Measurements from ENCODE around the gene ATAD3C.
"Not testable (repeated sequence)": the region's sequence is repeated elsewhere in the genome, so short reads cannot be mapped to it uniquely, and the experiment has no call there.

Gene ATAD3C

DNA sequence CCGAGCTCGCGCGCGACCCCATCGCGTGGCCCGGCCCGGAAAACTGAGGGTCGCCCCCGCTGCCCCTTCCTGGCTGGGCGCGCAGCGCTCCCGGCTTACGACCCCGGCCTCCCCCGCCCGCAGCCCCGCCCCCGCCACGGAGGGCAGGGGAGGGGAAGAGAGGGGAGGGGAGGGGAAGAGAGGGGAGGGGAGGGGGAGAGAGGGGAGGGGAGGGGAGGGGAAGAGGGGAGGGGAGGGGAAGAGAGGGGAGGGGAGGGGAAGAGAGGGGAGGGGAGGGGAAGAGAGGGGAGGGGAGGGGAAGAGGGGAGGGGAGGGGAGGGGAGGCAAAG lies 21.7 kb upstream of the ATAD3C start:
- peak overlapping the region; percentile 43; the same call in 1 of the 2 replicates for H3K4me3 ChIP-seq (ENCODE audit: low read length)
- H3K36me3 ChIP-seq (ENCODE audit: insufficient read depth, low read depth, low read length): no peaks in the 10 kb centered on the region
- no peak overlapping the region for H3K9ac ChIP-seq (ENCODE audit: low read depth, low read length)
- no peaks in the 10 kb centered on the region for H3K27me3 ChIP-seq (ENCODE audit: insufficient read depth, low read length)
- no peak overlapping the region for H3K27ac ChIP-seq (ENCODE audit: low read length)
- H3K9me3 ChIP-seq (ENCODE audit: insufficient read depth, low read depth, low read length): no peaks in the 10 kb centered on the region
- peaks cover 18% of the 10 kb centered on the region; the same call in 1 of the 2 replicates for H3K4me1 ChIP-seq (ENCODE audit: insufficient read depth, low read length)

- H3K27me3 ChIP-seq (ENCODE audit: insufficient read depth, low read length): no peaks in the 10 kb centered on the region
- no peak overlapping the region for H3K9ac ChIP-seq (ENCODE audit: low read depth, low read length)
- no peak overlapping the region for H3K4me3 ChIP-seq (ENCODE audit: low read length)
- H3K9me3 ChIP-seq (ENCODE audit: insufficient read depth, low read depth, low read length): no peaks in the 10 kb centered on the region
- peaks cover 15% of the 10 kb centered on the region; the same call in 1 of the 2 replicates for H3K4me1 ChIP-seq (ENCODE audit: insufficient read depth, low read length)
- no peaks in the 10 kb centered on the region for H3K36me3 ChIP-seq (ENCODE audit: insufficient read depth, low read depth, low read length)
- no peak overlapping the region for H3K27ac ChIP-seq (ENCODE audit: low read length)
These were observed 21.3 kb upstream of the ATAD3C start for GRCh38 chr1:1428174-1428573.

- not testable (repeated sequence) for H3K9me3 ChIP-seq (ENCODE audit: insufficient read depth, low read depth, low read length); H3K4me3 ChIP-seq (ENCODE audit: low read length); H3K9ac ChIP-seq (ENCODE audit: low read depth, low read length); H3K27ac ChIP-seq (ENCODE audit: low read length); H3K36me3 ChIP-seq (ENCODE audit: insufficient read depth, low read depth, low read length); H3K27me3 ChIP-seq (ENCODE audit: insufficient read depth, low read length)
- H3K4me1 ChIP-seq (ENCODE audit: insufficient read depth, low read length): peaks cover 18% of the 10 kb centered on the region; the same call in 1 of the 2 replicates
These were observed 20.5 kb upstream of the ATAD3C start for GRCh38 chr1:1428967-1429366.

DNA sequence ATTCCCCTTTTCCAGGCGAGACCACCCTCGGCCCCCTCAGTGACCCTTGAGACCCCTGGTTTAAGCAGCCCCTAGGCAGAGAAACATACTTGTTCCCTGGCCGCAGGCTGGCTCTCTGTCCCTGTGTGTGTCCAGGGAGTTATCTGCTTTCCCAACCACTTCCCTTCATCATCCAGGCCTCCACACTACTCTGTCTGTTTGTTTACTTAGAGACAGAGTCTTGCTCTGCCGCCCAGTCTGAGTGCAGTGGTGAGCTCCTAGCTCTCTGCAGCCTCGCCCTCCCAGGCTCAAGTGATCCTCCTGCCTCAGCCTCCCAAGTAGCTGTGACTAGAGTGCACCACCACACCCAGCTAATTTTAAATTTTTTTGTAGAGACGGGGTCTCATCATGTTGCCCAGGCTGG lies 19.8 kb upstream of the ATAD3C start:
- Histone ChIP-seq H3K4me1 (ENCODE audit: insufficient read depth, low read length) (peaks cover 23% of the 10 kb centered on the region; the same call in 1 of the 2 replicates), H3K27ac (ENCODE audit: low read length) (no peak overlapping the region), H3K27me3 (ENCODE audit: insufficient read depth, low read length) (peaks cover under 1% of the 10 kb centered on the region; the same call in 1 of the 2 replicates), H3K4me3 (ENCODE audit: low read length) (no peak overlapping the region), H3K9me3 (ENCODE audit: insufficient read depth, low read depth, low read length) (no peaks in the 10 kb centered on the region), H3K36me3 (ENCODE audit: insufficient read depth, low read depth, low read length) (no peaks in the 10 kb centered on the region), H3K9ac (ENCODE audit: low read depth, low read length) (no peak overlapping the region; the same call in 1 of the 2 replicates)

GRCh38 chr1:1430114-1430982 lies 19.1 kb upstream of the ATAD3C start:
- Histone ChIP-seq H3K9ac (ENCODE audit: low read depth, low read length) (peak overlapping the region; percentile 38; the same call in 1 of the 2 replicates), H3K9me3 (ENCODE audit: insufficient read depth, low read depth, low read length) (no peaks in the 10 kb centered on the region), H3K27me3 (ENCODE audit: insufficient read depth, low read length) (peaks cover 7% of the 10 kb centered on the region; the same call in 1 of the 2 replicates), H3K4me1 (ENCODE audit: insufficient read depth, low read length) (peaks cover 30% of the 10 kb centered on the region; the same call in 1 of the 2 replicates), H3K4me3 (ENCODE audit: low read length) (no peak overlapping the region), H3K27ac (ENCODE audit: low read length) (no peak overlapping the region), H3K36me3 (ENCODE audit: insufficient read depth, low read depth, low read length) (no peaks in the 10 kb centered on the region)

- Histone ChIP-seq H3K4me3 (ENCODE audit: low read length) (no peak overlapping the region), H3K4me1 (ENCODE audit: insufficient read depth, low read length) (peaks cover 27% of the 10 kb centered on the region), H3K9ac (ENCODE audit: low read depth, low read length) (peak overlapping the region; percentile 48; the same call in 1 of the 2 replicates), H3K27me3 (ENCODE audit: insufficient read depth, low read length) (peaks cover 11% of the 10 kb centered on the region), H3K36me3 (ENCODE audit: insufficient read depth, low read depth, low read length) (no peaks in the 10 kb centered on the region), H3K9me3 (ENCODE audit: insufficient read depth, low read depth, low read length) (no peaks in the 10 kb centered on the region), H3K27ac (ENCODE audit: low read length) (no peak overlapping the region)
These were observed 18.3 kb upstream of the ATAD3C start for GRCh38 chr1:1430992-1431844.

DNA sequence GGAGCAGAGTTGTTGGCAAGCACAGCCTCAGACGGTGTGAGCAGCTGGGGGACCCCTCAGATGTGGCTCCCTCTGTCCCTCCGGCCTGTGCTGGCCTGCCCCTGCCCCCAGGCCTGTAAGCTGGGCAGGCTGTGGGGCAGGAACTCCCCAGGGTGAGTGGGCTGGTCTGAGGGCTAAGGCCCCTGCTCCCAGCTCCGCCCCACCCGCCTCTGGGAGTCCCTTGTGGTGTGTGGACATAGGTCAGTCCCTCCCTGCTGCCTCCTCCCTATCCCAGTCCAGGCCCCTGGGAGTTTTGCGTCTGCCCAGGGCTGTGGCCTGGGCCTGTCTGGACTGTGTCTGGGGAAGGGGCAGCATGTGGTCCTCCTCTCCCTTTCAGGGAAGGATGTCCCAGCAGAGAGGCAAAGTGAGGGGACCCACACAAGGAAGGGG lies 17.6 kb upstream of the ATAD3C start:
- Histone ChIP-seq H3K4me3 (ENCODE audit: low read length) (no peak overlapping the region), H3K9ac (ENCODE audit: low read depth, low read length) (peak overlapping the region; percentile 48; the same call in 1 of the 2 replicates), H3K4me1 (ENCODE audit: insufficient read depth, low read length) (peaks cover 25% of the 10 kb centered on the region), H3K36me3 (ENCODE audit: insufficient read depth, low read depth, low read length) (no peaks in the 10 kb centered on the region), H3K27me3 (ENCODE audit: insufficient read depth, low read length) (peaks cover 17% of the 10 kb centered on the region), H3K9me3 (ENCODE audit: insufficient read depth, low read depth, low read length) (no peaks in the 10 kb centered on the region), H3K27ac (ENCODE audit: low read length) (no peak overlapping the region)

- Histone ChIP-seq H3K27me3 (ENCODE audit: insufficient read depth, low read length) (peaks cover 18% of the 10 kb centered on the region), H3K36me3 (ENCODE audit: insufficient read depth, low read depth, low read length) (no peaks in the 10 kb centered on the region), H3K27ac (ENCODE audit: low read length) (no peak overlapping the region), H3K4me1 (ENCODE audit: insufficient read depth, low read length) (peaks cover 25% of the 10 kb centered on the region), H3K9me3 (ENCODE audit: insufficient read depth, low read depth, low read length) (no peaks in the 10 kb centered on the region), H3K4me3 (ENCODE audit: low read length) (no peak overlapping the region), H3K9ac (ENCODE audit: low read depth, low read length) (peak overlapping the region; percentile 48; the same call in 1 of the 2 replicates)
These were observed 17.1 kb upstream of the ATAD3C start for GRCh38 chr1:1432274-1432950.

GRCh38 chr1:1432951-1433803 lies 16.3 kb upstream of the ATAD3C start:
- H3K36me3 ChIP-seq (ENCODE audit: insufficient read depth, low read depth, low read length): no peaks in the 10 kb centered on the region
- H3K4me1 ChIP-seq (ENCODE audit: insufficient read depth, low read length): peaks cover 25% of the 10 kb centered on the region
- peaks cover 18% of the 10 kb centered on the region for H3K27me3 ChIP-seq (ENCODE audit: insufficient read depth, low read length)
- peak overlapping the region; percentile 61 for H3K27ac ChIP-seq (ENCODE audit: low read length)
- H3K9me3 ChIP-seq (ENCODE audit: insufficient read depth, low read depth, low read length): no peaks in the 10 kb centered on the region
- peak overlapping the region; percentile 79; the same call in 1 of the 2 replicates for H3K9ac ChIP-seq (ENCODE audit: low read depth, low read length)
- peak overlapping the region; percentile 51; the same call in 1 of the 2 replicates for H3K4me3 ChIP-seq (ENCODE audit: low read length)

DNA sequence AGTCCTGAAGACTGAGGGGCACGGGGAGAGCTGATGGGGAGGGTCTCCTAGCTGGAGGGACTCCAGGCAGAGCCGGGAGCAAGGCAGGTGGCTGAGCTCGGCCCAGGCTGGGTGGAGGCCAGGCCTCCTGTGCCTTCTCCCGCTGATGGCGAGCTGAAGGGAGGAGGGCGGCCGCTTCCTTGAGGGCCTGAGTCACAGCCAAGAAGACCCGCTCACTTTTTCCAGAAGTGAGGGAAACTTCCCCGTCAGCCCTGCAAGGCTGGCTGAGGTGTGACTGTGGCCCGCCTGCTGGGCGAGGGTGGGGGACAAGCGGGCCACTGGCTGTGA lies 15.7 kb upstream of the ATAD3C start:
- Histone ChIP-seq H3K9ac (ENCODE audit: low read depth, low read length) (peak overlapping the region; percentile 79; the same call in 1 of the 2 replicates), H3K9me3 (ENCODE audit: insufficient read depth, low read depth, low read length) (no peaks in the 10 kb centered on the region), H3K36me3 (ENCODE audit: insufficient read depth, low read depth, low read length) (no peaks in the 10 kb centered on the region), H3K27ac (ENCODE audit: low read length) (peak overlapping the region; percentile 61), H3K27me3 (ENCODE audit: insufficient read depth, low read length) (peaks cover 18% of the 10 kb centered on the region), H3K4me1 (ENCODE audit: insufficient read depth, low read length) (peaks cover 25% of the 10 kb centered on the region), H3K4me3 (ENCODE audit: low read length) (peak overlapping the region; percentile 51; the same call in 1 of the 2 replicates)

Data from iPS-20b (cell line).